ENCODE data around the gene RAPGEF3. TPM values are rescaled to one million over a fixed set of nuclear protein-coding genes. Genes with fewer than 3 reads are reported as not detected.

RAPGEF3 gene
- total RNA-seq, 2 donors from 2014 or later = 11.4 to 19.6 TPM

- peaks cover 10% of the 10 kb centered on the region for H3K4me1 Mint-ChIP-seq
- H3K4me3 Mint-ChIP-seq = no peak overlapping the region
- no peaks in the 10 kb centered on the region for H3K27me3 ChIP-seq (ENCODE audit: control insufficient read depth, insufficient read depth, low read length, poor library complexity, severe bottlenecking)
- H3K27ac ChIP-seq (ENCODE audit: low read depth, low read length) = no peak overlapping the region
- no peaks in the 10 kb centered on the region for H3K9me3 Mint-ChIP-seq
- H3K27ac Mint-ChIP-seq = no peak overlapping the region
- no peaks in the 10 kb centered on the region for H3K4me1 ChIP-seq (ENCODE audit: control insufficient read depth, insufficient read depth, low read length)
- TF ChIP-seq, protein P1, sequence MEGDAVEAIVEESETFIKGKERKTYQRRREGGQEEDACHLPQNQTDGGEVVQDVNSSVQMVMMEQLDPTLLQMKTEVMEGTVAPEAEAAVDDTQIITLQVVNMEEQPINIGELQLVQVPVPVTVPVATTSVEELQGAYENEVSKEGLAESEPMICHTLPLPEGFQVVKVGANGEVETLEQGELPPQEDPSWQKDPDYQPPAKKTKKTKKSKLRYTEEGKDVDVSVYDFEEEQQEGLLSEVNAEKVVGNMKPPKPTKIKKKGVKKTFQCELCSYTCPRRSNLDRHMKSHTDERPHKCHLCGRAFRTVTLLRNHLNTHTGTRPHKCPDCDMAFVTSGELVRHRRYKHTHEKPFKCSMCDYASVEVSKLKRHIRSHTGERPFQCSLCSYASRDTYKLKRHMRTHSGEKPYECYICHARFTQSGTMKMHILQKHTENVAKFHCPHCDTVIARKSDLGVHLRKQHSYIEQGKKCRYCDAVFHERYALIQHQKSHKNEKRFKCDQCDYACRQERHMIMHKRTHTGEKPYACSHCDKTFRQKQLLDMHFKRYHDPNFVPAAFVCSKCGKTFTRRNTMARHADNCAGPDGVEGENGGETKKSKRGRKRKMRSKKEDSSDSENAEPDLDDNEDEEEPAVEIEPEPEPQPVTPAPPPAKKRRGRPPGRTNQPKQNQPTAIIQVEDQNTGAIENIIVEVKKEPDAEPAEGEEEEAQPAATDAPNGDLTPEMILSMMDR (conservative IDR thresholded peaks at IDR 0.05) = no peak
- H3K36me3 Mint-ChIP-seq (ENCODE audit: low read depth) = no peaks in the 10 kb centered on the region
- no peak overlapping the region for H3K4me3 ChIP-seq (ENCODE audit: low read length)
- H3K9ac ChIP-seq (ENCODE audit: extremely low read depth, low read length, poor library complexity, severe bottlenecking) = no peak overlapping the region
- DNase-seq = no peak
- 93 to 100% methylated on average over 9 to 11 of the region's 11 CpGs for WGBS, 2 experiments (ENCODE audit: insufficient coverage in 1 of 2, insufficient read length in 1 of 2)
- no peaks in the 10 kb centered on the region for H3K9me3 ChIP-seq (ENCODE audit: control insufficient read depth, low read length)
- peaks cover 8% of the 10 kb centered on the region for H3K27me3 Mint-ChIP-seq (ENCODE audit: insufficient read depth)
- H3K36me3 ChIP-seq (ENCODE audit: control insufficient read depth, insufficient read depth, low read length) = no peaks in the 10 kb centered on the region
These were observed 23.0 kb downstream of the RAPGEF3 start for GRCh38 chr12:47735649-47736048.

DNA sequence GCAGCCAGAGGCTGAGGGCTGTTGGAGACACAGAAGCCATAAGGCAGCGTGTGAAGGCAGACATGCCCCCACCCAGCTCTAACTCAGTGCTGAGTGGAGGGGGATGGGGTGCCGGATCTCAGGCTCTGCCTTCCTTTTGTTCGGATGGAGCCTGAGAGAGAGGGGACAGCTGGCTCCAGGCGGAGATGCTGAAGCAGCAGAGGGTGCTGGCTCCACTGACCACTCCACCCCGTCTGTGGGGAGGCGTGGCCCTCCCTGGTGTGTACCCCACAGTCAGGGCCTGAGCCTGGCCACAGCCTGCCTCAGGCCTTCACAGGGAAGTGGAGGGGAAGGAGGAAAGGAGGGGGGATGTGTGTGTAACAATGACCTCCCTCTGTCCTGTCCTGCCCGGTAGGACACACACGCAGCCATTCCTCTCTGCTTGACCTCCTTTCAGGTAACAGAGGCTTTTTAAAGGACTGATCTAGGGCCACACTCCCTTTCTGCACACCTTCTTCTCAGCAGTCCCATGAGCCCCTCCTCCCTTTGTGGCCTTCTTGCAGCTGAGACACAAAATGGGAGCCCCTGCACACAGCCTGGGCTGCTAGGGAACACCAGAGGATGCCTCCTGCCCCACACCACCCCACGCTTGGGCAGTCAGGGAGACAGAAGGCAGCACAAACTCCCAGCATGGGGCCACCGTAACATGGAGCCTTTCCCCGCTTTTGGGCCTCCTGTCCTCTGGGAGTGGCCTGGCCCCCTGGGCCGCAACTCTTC lies 23.8 kb downstream of the RAPGEF3 start:
- Histone ChIP-seq H3K27ac (ENCODE audit: low read depth, low read length) (peak overlapping the region; percentile 21), H3K4me3 (ENCODE audit: low read length) (no peak overlapping the region), H3K36me3 (ENCODE audit: control insufficient read depth, insufficient read depth, low read length) (no peaks in the 10 kb centered on the region), H3K9ac (ENCODE audit: extremely low read depth, low read length, poor library complexity, severe bottlenecking) (no peak overlapping the region), H3K27me3 (ENCODE audit: control insufficient read depth, insufficient read depth, low read length, poor library complexity, severe bottlenecking) (no peaks in the 10 kb centered on the region), H3K4me1 (ENCODE audit: control insufficient read depth, insufficient read depth, low read length) (no peaks in the 10 kb centered on the region), H3K9me3 (ENCODE audit: control insufficient read depth, low read length) (no peaks in the 10 kb centered on the region)
- DNase-seq = no peak
- peaks cover 8% of the 10 kb centered on the region for H3K27me3 Mint-ChIP-seq (ENCODE audit: insufficient read depth)
- peaks cover 10% of the 10 kb centered on the region for H3K4me1 Mint-ChIP-seq
- no peaks in the 10 kb centered on the region for H3K9me3 Mint-ChIP-seq
- H3K36me3 Mint-ChIP-seq (ENCODE audit: low read depth) = no peaks in the 10 kb centered on the region
- WGBS, 2 experiments (ENCODE audit: insufficient coverage in 1 of 2, insufficient read length in 1 of 2) = 70 to 73% methylated on average over 4 to 12 of the region's 12 CpGs
- no peak overlapping the region for H3K27ac Mint-ChIP-seq
- no peak overlapping the region for H3K4me3 Mint-ChIP-seq
- TF ChIP-seq, protein P1 (conservative IDR thresholded peaks at IDR 0.05) = no peak

- H3K9me3 ChIP-seq (ENCODE audit: control insufficient read depth, low read length) = no peaks in the 10 kb centered on the region
- H3K4me1 Mint-ChIP-seq = peaks cover 10% of the 10 kb centered on the region
- peaks cover 8% of the 10 kb centered on the region for H3K27me3 Mint-ChIP-seq (ENCODE audit: insufficient read depth)
- H3K9ac ChIP-seq (ENCODE audit: extremely low read depth, low read length, poor library complexity, severe bottlenecking) = no peak overlapping the region
- no peak overlapping the region for H3K4me3 ChIP-seq (ENCODE audit: low read length)
- H3K4me1 ChIP-seq (ENCODE audit: control insufficient read depth, insufficient read depth, low read length) = no peaks in the 10 kb centered on the region
- H3K27ac Mint-ChIP-seq = no peak overlapping the region
- 91 to 95% methylated on average over 3 to 4 of the region's 4 CpGs for WGBS, 2 experiments (ENCODE audit: insufficient coverage in 1 of 2, insufficient read length in 1 of 2)
- no peaks in the 10 kb centered on the region for H3K9me3 Mint-ChIP-seq
- no peak overlapping the region for H3K4me3 Mint-ChIP-seq
- H3K27ac ChIP-seq (ENCODE audit: low read depth, low read length) = no peak overlapping the region
- no peak for DNase-seq
- no peaks in the 10 kb centered on the region for H3K27me3 ChIP-seq (ENCODE audit: control insufficient read depth, insufficient read depth, low read length, poor library complexity, severe bottlenecking)
- no peaks in the 10 kb centered on the region for H3K36me3 Mint-ChIP-seq (ENCODE audit: low read depth)
- no peaks in the 10 kb centered on the region for H3K36me3 ChIP-seq (ENCODE audit: control insufficient read depth, insufficient read depth, low read length)
- TF ChIP-seq, protein P1 (conservative IDR thresholded peaks at IDR 0.05) = no peak
These were observed 25.5 kb downstream of the RAPGEF3 start for GRCh38 chr12:47733142-47733541.

All from endodermal cell (in vitro differentiated cells).